ENCODE data around the gene PRR12. TPM values are rescaled to one million over a fixed set of nuclear protein-coding genes. Genes with fewer than 3 reads are reported as not detected.

PRR12 gene
- total and polyA plus RNA-seq, 5 experiments from 2014 or later = 0.24 to 62.1 (median 0.69) TPM

DNA sequence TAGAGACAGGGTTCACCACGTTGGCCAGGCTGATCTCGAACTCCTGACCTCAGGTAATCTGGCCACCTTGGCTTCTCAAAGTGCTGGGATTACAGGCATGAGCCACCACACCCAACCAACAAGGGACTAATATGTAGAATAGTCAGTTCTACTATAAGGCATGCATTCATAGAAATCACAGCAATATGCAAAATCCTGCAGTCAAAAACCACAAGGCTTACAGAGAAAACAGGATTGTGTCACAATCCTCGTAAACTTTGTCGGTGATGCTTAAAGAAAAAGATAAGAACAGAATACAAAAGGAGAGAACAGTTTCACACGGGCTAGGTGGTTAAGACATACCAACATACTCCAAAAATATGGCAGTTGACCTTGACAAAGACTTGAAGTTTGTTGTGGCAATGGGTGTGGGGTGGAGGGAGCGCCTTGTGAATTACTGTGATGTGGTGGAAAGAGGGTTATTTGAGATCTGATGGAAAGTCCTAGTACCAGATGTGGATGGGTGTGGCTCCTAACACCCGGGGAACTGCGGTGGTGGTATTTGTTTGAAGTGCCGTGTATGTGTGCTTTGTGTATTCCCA is 23.0 kb upstream of the PRR12 start:
- DNase-seq (peak; percentile 33 to 95 (median 83)), ATAC-seq (peak; percentile 73 to 81)
- peak overlapping the region; percentile 69 to 99 (median 98) for H3K27ac Mint-ChIP-seq
- H3K4me1 Mint-ChIP-seq = peaks cover 31 to 76% (median 74%) of the 10 kb centered on the region in 4 donors
- H3K9me3 Mint-ChIP-seq = no peaks in the 10 kb centered on the region
- H3K27me3 Mint-ChIP-seq = peaks cover 0 to 2% (median 0%) of the 10 kb centered on the region in 5 donors
- H3K36me3 Mint-ChIP-seq = no peaks in the 10 kb centered on the region
- POLR2A ChIA-PET = interaction anchor here (0.7 to 21.7 kb wide), 12 partner anchors 15 to 124 kb away, joined by 3 to 757 read pairs (median 6); partner anchors contain the start of genes ALDH16A1, FCGRT, FLT3LG and PRMT1
- peak overlapping the region; percentile 63 to 99 (median 80) for H3K4me3 Mint-ChIP-seq

DNA sequence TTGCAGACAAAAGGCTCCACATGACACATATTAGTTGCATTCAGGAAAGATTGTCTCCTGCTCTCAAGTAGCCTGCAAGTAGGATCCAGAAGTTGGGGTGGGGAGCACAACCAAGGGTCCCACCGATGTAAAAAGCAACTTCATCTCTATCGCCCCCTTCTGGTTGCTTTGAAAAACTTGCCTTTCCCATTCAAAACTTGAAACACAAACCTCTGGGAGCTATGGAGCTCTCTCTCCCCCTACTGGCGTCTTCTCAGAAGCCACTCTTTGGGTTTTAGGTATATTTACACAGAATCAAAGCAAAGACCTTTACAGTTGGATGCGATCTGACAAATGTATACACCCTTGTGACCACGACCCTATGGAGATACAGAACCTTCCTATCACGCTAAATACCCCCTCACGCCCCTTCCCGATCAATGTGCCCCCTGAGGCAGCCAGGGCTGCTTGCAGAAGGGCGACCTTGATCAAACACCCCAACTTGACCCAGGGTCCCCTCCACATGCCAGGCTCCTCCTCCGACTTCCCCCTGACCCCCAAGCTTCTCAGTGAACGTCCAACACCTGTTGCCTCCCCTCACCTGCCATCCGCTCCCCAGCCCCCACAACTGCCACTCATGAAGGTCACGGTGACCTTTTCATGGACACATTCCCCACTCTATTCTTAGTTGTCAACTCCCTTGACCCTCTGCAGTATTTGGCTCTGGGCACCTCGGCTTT is 20.7 kb upstream of the PRR12 start:
- no peaks in the 10 kb centered on the region for H3K9me3 Mint-ChIP-seq
- peak in 9 of 10 donors; percentile 62 to 88 (median 79) for DNase-seq
- ATAC-seq = peak; percentile 13 to 14
- H3K4me3 Mint-ChIP-seq = peak overlapping the region in 9 of 10 donors; percentile 29 to 84 (median 68)
- peaks cover 0 to 19% (median 0%) of the 10 kb centered on the region in 3 donors for H3K36me3 Mint-ChIP-seq
- H3K27me3 Mint-ChIP-seq = peaks cover 0 to 2% (median 0%) of the 10 kb centered on the region in 5 donors
- H3K27ac Mint-ChIP-seq = peak overlapping the region; percentile 83 to 99 (median 96)
- H3K4me1 Mint-ChIP-seq = peaks cover 19 to 59% (median 56%) of the 10 kb centered on the region in 4 donors
- POLR2A ChIA-PET = interaction anchor here (0.6 to 21.7 kb wide), 15 partner anchors 10 to 109 kb away, joined by 3 to 757 read pairs (median 7); partner anchors contain the start of genes FCGRT, FLT3LG, NOSIP and PRMT1

DNA sequence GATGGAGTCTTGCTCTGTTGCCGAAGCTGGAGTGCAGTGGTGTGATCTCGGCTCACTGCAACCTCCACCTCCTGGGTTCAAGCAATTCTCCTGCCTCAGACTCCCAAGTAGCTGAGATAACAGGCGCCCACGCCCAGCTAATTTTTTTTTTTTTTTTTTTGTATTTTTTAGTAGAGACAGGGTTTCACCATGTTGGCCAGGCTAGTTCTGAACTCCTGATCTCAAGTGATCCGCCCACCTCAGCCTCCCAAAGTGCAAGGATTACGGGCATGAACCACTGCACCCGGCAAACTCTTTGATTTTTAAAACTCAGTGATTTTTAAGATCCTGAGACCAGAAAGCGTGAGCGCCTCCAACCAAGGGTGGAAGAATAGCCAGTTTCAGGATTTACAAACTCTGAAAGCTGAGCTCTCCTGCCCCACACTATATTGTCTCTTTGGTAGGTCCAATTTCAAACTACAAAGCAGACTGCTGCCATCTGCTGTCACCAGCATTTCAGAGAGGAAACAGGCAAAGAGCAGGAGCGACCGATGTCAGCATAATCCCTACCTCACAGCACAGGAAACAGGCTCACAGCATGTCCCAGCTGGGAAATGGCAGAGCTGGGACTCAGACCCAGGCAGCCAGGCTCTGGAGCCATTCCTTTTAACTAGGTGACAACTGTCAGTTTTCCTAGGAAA is 19.8 kb upstream of the PRR12 start:
- Mint-ChIP-seq H3K4me3 (peak overlapping the region in 5 of 10 donors; percentile 23 to 48 (median 39)), H3K27ac (peak overlapping the region; percentile 67 to 98 (median 81)), H3K36me3 (peaks cover 0 to 28% (median 0%) of the 10 kb centered on the region in 3 donors), H3K9me3 (no peaks in the 10 kb centered on the region), H3K27me3 (peaks cover 0 to 2% (median 0%) of the 10 kb centered on the region in 5 donors), H3K4me1 (peaks cover 16 to 55% (median 48%) of the 10 kb centered on the region in 4 donors)
- DNase-seq (peak in 5 of 10 donors; percentile 38 to 71 (median 49)), ATAC-seq (no peak)
- POLR2A ChIA-PET = interaction anchor here (0.7 to 21.7 kb wide), 12 partner anchors 9 to 108 kb away, joined by 3 to 757 read pairs (median 8); partner anchors contain the start of genes FCGRT, FLT3LG, NOSIP and PRMT1

DNA sequence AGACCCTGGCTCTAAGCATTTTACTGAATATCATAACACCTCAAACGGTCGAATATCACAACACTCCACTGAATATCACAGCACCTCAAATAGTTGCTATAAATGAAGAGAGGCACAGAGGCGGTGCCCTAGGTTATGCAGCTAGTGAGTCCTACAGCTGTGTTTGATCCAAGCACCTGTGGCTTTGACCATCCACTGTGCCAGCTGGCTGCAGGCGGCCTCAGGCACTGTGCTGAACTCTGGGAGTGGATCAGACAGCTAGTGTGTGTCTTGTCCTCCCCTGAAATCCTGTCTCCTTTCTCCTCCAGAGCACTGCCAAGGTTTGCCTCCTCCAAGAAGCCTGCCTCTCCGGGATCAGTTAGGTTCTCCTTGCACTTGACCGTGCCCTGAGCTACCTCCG is 18.0 kb upstream of the PRR12 start:
- H3K4me3 Mint-ChIP-seq = no peak overlapping the region
- H3K27me3 Mint-ChIP-seq = peaks cover 0 to 2% (median 0%) of the 10 kb centered on the region in 5 donors
- ATAC-seq = no peak
- POLR2A ChIA-PET = interaction anchor here (0.5 to 21.7 kb wide), 3 partner anchors 20 to 238 kb away, joined by 3 to 757 read pairs (median 8); partner anchors contain the start of gene FCGRT
- no peak for DNase-seq
- H3K27ac Mint-ChIP-seq = peak overlapping the region in 5 of 10 donors; percentile 19 to 73 (median 62)
- H3K4me1 Mint-ChIP-seq = peaks cover 18 to 56% (median 42%) of the 10 kb centered on the region in 4 donors
- H3K36me3 Mint-ChIP-seq = peaks cover 0 to 42% (median 0%) of the 10 kb centered on the region in 3 donors
- no peaks in the 10 kb centered on the region for H3K9me3 Mint-ChIP-seq

DNA sequence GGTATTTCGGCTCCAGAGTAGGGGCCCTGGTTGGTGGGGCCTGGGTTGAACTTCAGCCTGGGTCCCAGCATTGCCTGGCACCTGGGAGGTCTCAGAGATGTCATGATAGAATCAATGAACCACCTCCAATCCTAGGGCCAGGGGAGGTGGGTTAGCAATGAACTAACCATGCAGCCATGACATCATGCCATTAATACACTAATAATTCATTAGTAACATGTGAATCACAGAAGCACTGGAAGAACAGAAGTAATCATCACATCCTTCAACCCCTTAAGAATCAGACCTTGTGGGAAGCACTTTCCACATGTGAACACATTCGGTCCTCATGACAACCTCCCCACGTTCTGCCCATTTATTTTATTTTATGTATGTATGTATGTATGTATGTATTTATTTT is 17.6 kb upstream of the PRR12 start:
- POLR2A ChIA-PET = interaction anchor here (0.5 to 21.7 kb wide), 7 partner anchors 9 to 237 kb away, joined by 3 to 757 read pairs (median 4); partner anchors contain the start of genes PRMT1 and RRAS
- Mint-ChIP-seq H3K27me3 (no peaks in the 10 kb centered on the region), H3K27ac (peak overlapping the region in 7 of 10 donors; percentile 19 to 73 (median 60)), H3K36me3 (peaks cover 0 to 42% (median 0%) of the 10 kb centered on the region in 3 donors), H3K4me1 (peaks cover 16 to 56% (median 41%) of the 10 kb centered on the region in 4 donors), H3K9me3 (no peaks in the 10 kb centered on the region), H3K4me3 (no peak overlapping the region)
- DNase-seq = no peak
- no peak for ATAC-seq

DNA sequence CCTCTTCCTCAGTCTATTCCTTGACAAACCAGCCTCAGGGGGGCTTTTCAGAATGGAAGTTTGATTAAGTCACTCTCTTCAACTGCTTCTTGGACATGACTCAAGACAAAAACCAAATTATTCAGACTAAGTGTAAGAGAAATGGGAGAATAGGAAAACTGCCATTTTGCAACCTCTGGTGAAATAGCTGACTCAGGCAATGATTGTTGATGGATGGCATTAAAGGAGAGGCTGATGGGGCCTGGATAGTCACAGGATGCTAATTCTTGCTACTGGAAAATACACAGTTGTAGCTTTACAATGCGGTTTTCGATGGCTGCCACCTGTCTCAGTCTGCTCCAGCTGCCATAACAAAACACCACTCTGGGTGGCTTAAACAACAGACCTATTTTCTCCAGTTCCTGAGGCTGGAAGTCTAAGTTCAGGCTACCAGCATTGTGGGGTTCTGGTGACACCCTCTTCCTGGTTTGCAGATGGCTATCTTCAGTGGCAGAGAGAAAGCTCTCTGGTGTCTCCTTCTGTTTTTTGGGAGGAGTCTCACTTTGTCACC is 16.7 kb upstream of the PRR12 start:
- Mint-ChIP-seq H3K4me3 (no peak overlapping the region), H3K4me1 (peaks cover 16 to 56% (median 42%) of the 10 kb centered on the region in 4 donors), H3K9me3 (no peaks in the 10 kb centered on the region), H3K27ac (peak overlapping the region in 3 of 10 donors; percentile 10 to 43 (median 29)), H3K36me3 (peaks cover 0 to 42% (median 0%) of the 10 kb centered on the region in 3 donors), H3K27me3 (no peaks in the 10 kb centered on the region)
- POLR2A ChIA-PET = interaction anchor here (0.6 to 21.7 kb wide), 8 partner anchors 10 to 104 kb away, joined by 3 to 757 read pairs (median 5); partner anchors contain the start of genes PRMT1 and RRAS
- DNase-seq = no peak
- no peak for ATAC-seq

DNA sequence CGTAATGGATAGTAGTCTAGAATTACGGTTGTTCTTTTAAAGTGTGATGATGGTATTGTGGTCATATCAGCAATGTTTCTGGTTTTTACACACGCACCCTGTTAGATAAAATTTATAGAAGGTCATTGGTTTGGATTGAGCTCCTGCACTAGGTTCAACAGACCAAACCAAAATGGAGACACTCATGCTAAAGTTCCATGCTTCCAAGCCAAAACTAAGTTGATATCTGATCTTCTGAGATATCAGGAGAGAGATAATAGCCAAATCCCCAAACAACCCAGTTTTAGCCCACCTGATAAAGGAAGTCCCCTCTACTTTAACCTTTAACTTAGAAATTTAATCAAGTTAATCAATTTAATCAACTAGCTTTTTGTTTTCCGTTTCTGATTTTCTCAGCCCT is 11.8 kb upstream of the PRR12 start:
- H3K4me3 Mint-ChIP-seq = peak overlapping the region; percentile 90 to 98 (median 94)
- H3K27ac Mint-ChIP-seq = peak overlapping the region in 9 of 10 donors; percentile 70 to 97 (median 91)
- H3K4me1 Mint-ChIP-seq = peaks cover 14 to 49% (median 36%) of the 10 kb centered on the region in 4 donors
- H3K9me3 Mint-ChIP-seq = no peaks in the 10 kb centered on the region
- DNase-seq = no peak
- H3K36me3 Mint-ChIP-seq = peaks cover 0 to 32% (median 0%) of the 10 kb centered on the region in 3 donors
- POLR2A ChIA-PET = interaction anchor here (0.8 to 3.3 kb wide), 10 partner anchors 9 to 92 kb away, joined by 3 to 65 read pairs (median 11); partner anchors contain the start of genes PRR12, RPL13A, RPS11 and RRAS
- no peaks in the 10 kb centered on the region for H3K27me3 Mint-ChIP-seq
- no peak for ATAC-seq

DNA sequence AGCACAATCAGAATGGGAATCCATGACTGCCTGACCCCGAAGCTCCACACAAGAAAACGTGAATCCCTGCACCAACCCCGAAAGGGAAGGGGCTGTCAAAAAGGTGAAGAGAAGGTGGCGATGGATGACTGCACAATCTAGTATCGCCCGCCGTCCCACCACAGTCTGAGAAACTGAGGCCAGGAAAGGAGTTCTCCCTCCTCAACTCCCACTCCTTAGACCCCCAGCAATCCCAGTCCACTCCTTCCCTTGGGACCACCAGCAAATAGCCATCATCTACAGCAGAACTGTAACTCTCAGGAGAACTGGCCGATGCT is 11.1 kb upstream of the PRR12 start:
- Mint-ChIP-seq H3K4me3 (peak overlapping the region; percentile 90 to 98 (median 94)), H3K9me3 (no peaks in the 10 kb centered on the region), H3K36me3 (peaks cover 0 to 26% (median 0%) of the 10 kb centered on the region in 3 donors), H3K4me1 (peaks cover 14 to 47% (median 36%) of the 10 kb centered on the region in 4 donors), H3K27me3 (no peaks in the 10 kb centered on the region), H3K27ac (peak overlapping the region; percentile 89 to 97 (median 93))
- ATAC-seq (peak in 1 of 2 donors; percentile 3), DNase-seq (no peak)
- POLR2A ChIA-PET = interaction anchor here (0.5 to 3.3 kb wide), 22 partner anchors 9 to 297 kb away, joined by 3 to 65 read pairs (median 4); partner anchors contain the start of genes AKT1S1, ALDH16A1, BCL2L12 and IRF3

DNA sequence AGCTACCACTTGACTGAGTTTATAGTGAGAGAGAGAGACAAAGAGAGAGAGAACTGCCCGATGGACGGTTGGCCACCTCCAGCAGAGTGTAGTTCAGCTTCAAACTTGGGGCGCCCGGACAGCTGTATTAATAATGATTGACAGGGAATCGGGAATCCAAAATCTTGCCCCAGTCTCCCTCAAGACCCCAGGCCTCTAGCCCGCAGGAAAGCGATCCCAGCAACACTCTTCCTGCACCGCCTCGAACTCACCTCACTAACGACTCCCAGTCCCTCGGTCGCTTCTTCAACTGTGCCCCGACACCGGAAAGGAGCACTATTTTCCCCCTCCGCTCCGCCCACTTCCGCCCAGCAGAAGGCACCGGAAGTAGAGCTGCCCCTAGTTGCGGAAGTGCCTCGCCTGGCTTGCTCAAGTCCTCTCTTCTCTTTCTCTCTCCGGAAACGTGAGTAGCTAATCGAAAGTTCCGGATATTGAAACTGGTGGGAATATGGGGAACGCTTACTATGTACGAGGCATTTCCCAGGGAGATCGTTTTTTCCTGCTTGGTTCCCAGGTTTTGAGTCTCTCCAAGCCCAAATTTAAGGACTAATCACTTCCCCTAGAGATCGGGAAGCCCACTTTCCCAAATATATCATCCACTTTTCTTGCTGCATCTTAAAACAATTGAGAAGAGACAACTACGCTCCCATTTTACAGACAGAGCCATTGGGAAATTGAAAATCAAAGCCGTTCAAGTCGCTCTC is 10.5 kb upstream of the PRR12 start, which contains the start of gene NOSIP:
NOSIP (minus strand) TSS at position 293 of the 743 bp plus-strand sequence. CDS start 19,865 bp downstream, outside the sequence.
- DNase-seq (peak; percentile 88 to 98 (median 96)), ATAC-seq (peak; percentile 98 to 99)
- Mint-ChIP-seq H3K27ac (peak within 1 kb of the TSS; percentile 89 to 97 (median 93)), H3K9me3 (no peaks in the 10 kb centered on the region), H3K4me1 (peaks cover 14 to 44% (median 36%) of the 10 kb centered on the region in 4 donors), H3K27me3 (no peaks in the 10 kb centered on the region), H3K4me3 (peak within 1 kb of the TSS; percentile 90 to 98 (median 94)), H3K36me3 (peaks cover 0 to 21% (median 0%) of the 10 kb centered on the region in 3 donors)
- POLR2A ChIA-PET = interaction anchor here (0.5 to 3.3 kb wide), 33 partner anchors 10 to 1057 kb away, joined by 3 to 65 read pairs (median 4); partner anchors contain the start of genes AKT1S1, ALDH16A1, BCL2L12 and IRF3

DNA sequence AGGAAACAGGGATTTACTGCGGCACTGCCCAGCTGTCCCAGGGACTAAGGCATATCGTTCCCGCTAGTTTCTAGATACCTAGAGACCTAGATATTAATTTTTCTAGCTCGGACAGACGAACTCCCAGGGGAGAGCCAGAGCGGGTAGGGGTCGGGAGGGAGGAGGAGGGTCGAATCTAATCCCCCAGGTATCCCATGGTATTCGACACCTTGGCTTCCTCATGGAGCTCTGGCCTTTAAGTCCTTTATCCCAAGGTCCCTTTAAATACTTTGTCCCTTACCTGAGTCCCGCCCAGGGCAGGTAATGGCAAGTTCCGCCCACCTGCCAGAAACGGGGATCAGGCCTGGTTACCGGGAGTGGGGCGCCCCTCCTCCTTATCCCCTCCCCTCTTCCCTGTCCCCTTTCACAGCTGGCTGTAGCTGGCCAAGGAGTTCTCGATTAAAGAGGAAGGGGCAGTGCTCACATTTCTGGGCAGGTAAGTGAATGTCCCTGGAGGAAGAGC is 9.9 kb upstream of the PRR12 start, which contains the start of gene PRRG2:
PRRG2 (plus strand) TSS at position 310 of the 502 bp plus-strand sequence. CDS start 1,904 bp downstream, outside the sequence.
- Mint-ChIP-seq H3K4me1 (peaks cover 14 to 41% (median 36%) of the 10 kb centered on the region in 4 donors), H3K9me3 (no peaks in the 10 kb centered on the region), H3K27me3 (no peaks in the 10 kb centered on the region), H3K4me3 (peak within 1 kb of the TSS; percentile 90 to 98 (median 94)), H3K27ac (peak within 1 kb of the TSS; percentile 89 to 97 (median 93)), H3K36me3 (peaks cover 0 to 15% (median 0%) of the 10 kb centered on the region in 3 donors)
- DNase-seq (no peak), ATAC-seq (no peak)
- POLR2A ChIA-PET = interaction anchor here (0.5 to 3.3 kb wide), 28 partner anchors 11 to 1058 kb away, joined by 3 to 65 read pairs (median 4); partner anchors contain the start of genes AKT1S1, ALDH16A1, BCL2L12 and IRF3

All from naive thymus-derived CD8-positive, alpha-beta T cell (primary cell).